Vagina (tissue), 2 donors: Measurements from ENCODE around the gene ZNF599.

ENCODE experiments used
- CTCF ChIP-seq, 3 experiments: fragments of 450-650 bp in 2 of 3; fragments of 200-600 bp in 1 of 3; sonication (generic) in 1 of 3; IDR thresholded peaks; one replicate each; pipeline ENCODE4 v1.5.1; 2017 to 2019; ENCODE audit warnings: antibody characterized with exemption in 3 of 3, mild to moderate bottlenecking in 2 of 3, moderate library complexity in 2 of 3
- POLR2A ChIP-seq, 2 donors: fragments of 450-650 bp; IDR thresholded peaks; one replicate each; pipeline ENCODE4 v1.6.1; 2017; ENCODE audit warnings: antibody characterized with exemption in 2 of 2, mild to moderate bottlenecking in 2 of 2, moderate library complexity in 2 of 2
- POLR2AphosphoS5 ChIP-seq, 2 donors: sonication (generic); formaldehyde crosslinking; IDR thresholded peaks; one replicate each; pipeline ENCODE4 v1.9.0; 2017; ENCODE audit warnings: antibody characterized with exemption in 2 of 2, mild to moderate bottlenecking in 2 of 2, low read depth in 1 of 2; ENCODE audit not compliant: insufficient read depth in 1 of 2

GRCh38 chr19:34772697-34773554, at the start of gene ZNF599:
- no peak for TF ChIP-seq CTCF (IDR thresholded peaks at IDR 0.05)
- peak in 1 of 2 donors; percentile 70 for TF ChIP-seq POLR2A (IDR thresholded peaks at IDR 0.05)
- peak; percentile 92 to 97 for TF ChIP-seq POLR2AphosphoS5 (IDR thresholded peaks at IDR 0.05; ENCODE audit: insufficient read depth in 1 of 2, low read depth in 1 of 2)
